Measurements from ENCODE around the gene PRPF40B.

- TF ChIP-seq POLR2AphosphoS5 (IDR thresholded peaks at IDR 0.05) (no peak), CTCF (IDR thresholded peaks at IDR 0.05) (no peak), POLR2A (IDR thresholded peaks at IDR 0.05) (no peak)
These were observed 20.7 kb downstream of the PRPF40B start for GRCh38 chr12:49643961-49644619.
